ENCODE results near the gene GCAT. TPM values are rescaled to one million over a fixed set of nuclear protein-coding genes. Genes with fewer than 3 reads are reported as not detected.

Gene GCAT
- total and polyA plus RNA-seq, 2 experiments from 2014 or later, result 74.2 to 97.6 TPM

DNA sequence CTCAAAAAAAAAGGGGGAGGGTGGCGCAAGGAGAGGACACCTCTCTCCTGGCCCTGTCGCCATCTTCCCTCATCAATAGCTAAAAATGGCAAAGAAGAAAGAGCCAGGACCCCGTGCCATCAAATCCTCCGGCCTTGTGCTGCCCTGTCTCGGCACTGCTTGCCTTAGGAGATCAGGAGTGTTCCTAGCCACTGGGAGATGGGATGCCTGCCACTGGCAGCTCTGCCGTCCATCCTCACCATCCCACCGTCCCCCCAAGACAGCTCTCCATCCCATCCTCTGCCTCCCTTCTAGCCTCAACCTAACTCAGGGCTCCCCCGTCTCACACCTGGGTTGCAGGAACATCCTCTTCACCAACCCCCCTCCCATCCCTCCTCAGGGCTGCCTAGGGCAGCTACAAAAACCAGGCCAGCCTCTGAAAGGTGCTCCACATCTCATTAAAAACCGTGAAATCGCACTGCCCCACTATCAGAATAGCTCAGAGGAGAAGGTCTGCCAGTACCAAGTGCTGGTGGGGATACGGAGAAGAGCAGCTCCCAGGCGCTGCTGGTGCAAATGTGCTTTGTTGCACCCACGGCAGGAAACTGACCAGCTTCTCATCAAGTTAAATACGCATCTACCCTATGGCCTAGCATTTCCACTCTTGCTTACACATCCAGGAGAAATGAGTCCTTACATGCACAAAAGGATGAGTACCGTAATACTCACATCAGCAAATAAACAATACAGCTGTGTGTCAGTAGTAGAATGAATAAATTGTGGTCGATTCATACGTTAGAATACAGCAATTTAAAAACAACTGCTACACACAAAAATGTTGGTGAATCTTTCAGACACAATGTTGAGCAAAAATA lies 31.7 kb upstream of the GCAT start:
- no peaks in the 10 kb centered on the region for H3K9me3 ChIP-seq (ENCODE audit: low read depth)
- peaks cover 17% of the 10 kb centered on the region for H3K36me3 ChIP-seq
- no peaks in the 10 kb centered on the region for H3K27me3 ChIP-seq
- H3K27ac ChIP-seq, result peak overlapping the region; percentile 19
- TF ChIP-seq CTCF (IDR thresholded peaks at IDR 0.05; ENCODE audit: low read depth, low read length), result no peak
- H3K4me1 ChIP-seq (ENCODE audit: low read depth), result no peaks in the 10 kb centered on the region
- no peak for DNase-seq (ENCODE audit: low read depth in 1 of 2, low spot score in 1 of 2)
- no peak overlapping the region for H3K4me3 ChIP-seq

DNA sequence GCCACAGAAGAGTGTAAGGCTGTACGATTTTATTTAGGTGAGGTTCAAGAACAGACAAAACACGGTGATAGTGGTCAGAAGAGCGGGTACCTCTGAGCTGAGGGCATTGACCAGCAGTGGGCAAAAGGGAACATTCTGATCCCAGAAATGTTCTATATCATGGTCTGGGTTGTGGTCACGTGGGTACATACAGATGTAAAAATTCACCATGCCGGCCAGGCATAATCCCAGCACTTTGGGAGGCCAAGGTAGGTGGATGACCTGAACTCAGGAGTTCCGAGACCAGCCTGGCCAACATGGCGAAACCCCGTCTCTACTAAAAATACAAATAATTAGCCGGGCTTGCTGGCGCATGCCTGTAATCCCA lies 31.1 kb upstream of the GCAT start:
- DNase-seq (ENCODE audit: low read depth in 1 of 2, low spot score in 1 of 2), result no peak
- no peak overlapping the region for H3K4me3 ChIP-seq
- TF ChIP-seq CTCF (IDR thresholded peaks at IDR 0.05; ENCODE audit: low read depth, low read length), result no peak
- H3K27me3 ChIP-seq, result no peaks in the 10 kb centered on the region
- H3K27ac ChIP-seq, result peak overlapping the region; percentile 19
- H3K9me3 ChIP-seq (ENCODE audit: low read depth), result no peaks in the 10 kb centered on the region
- H3K4me1 ChIP-seq (ENCODE audit: low read depth), result no peaks in the 10 kb centered on the region
- peaks cover 11% of the 10 kb centered on the region for H3K36me3 ChIP-seq

GRCh38 chr22:37777122-37777687 lies 30.5 kb upstream of the GCAT start:
- H3K4me3 ChIP-seq, result no peak overlapping the region
- peaks cover 6% of the 10 kb centered on the region for H3K36me3 ChIP-seq
- DNase-seq (ENCODE audit: low read depth in 1 of 2, low spot score in 1 of 2), result peak in 1 of 2 donors; percentile 59
- no peaks in the 10 kb centered on the region for H3K27me3 ChIP-seq
- no peak overlapping the region for H3K27ac ChIP-seq
- TF ChIP-seq CTCF (IDR thresholded peaks at IDR 0.05; ENCODE audit: low read depth, low read length), result no peak
- no peaks in the 10 kb centered on the region for H3K9me3 ChIP-seq (ENCODE audit: low read depth)
- H3K4me1 ChIP-seq (ENCODE audit: low read depth), result no peaks in the 10 kb centered on the region

GRCh38 chr22:37778370-37779009 lies 29.2 kb upstream of the GCAT start:
- Histone ChIP-seq H3K4me3 (no peak overlapping the region), H3K27ac (no peak overlapping the region), H3K4me1 (ENCODE audit: low read depth) (no peaks in the 10 kb centered on the region), H3K9me3 (ENCODE audit: low read depth) (no peaks in the 10 kb centered on the region), H3K27me3 (no peaks in the 10 kb centered on the region), H3K36me3 (no peaks in the 10 kb centered on the region)
- no peak for TF ChIP-seq CTCF (IDR thresholded peaks at IDR 0.05; ENCODE audit: low read depth, low read length)
- no peak for DNase-seq (ENCODE audit: low read depth in 1 of 2, low spot score in 1 of 2)

DNA sequence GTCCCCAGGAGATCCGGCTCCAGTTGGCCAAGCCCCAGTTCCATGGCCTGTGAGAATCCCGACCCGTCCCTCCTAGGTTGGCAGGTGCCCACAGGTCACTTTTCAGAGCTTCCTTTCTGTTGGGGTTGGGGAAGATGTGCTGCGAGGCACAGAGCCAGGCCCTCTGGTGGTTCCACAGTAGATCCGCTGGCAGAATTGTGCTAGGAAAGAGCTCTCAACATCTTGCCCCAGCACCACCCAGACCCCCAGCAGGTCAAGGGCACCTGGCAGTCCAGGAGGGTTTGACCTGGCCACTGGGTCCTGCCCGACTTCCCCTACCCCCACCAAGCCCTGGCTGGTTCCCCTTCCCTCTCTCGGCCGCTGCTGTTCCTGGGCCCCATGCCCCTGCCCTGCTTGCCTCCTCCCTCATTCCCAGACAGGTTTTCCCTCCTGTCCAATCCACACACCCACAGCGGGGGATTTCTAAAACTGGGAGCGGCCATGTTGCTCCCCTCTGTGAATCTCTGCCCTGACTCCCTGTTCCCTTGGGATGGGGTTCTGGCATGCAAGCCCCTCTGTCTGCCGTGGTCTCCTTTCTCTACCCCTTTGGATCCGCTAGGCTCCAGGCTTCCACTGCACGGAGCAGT lies 26.2 kb upstream of the GCAT start:
- Histone ChIP-seq H3K36me3 (no peaks in the 10 kb centered on the region), H3K4me1 (ENCODE audit: low read depth) (no peaks in the 10 kb centered on the region), H3K27me3 (no peaks in the 10 kb centered on the region), H3K9me3 (ENCODE audit: low read depth) (no peaks in the 10 kb centered on the region), H3K4me3 (no peak overlapping the region), H3K27ac (no peak overlapping the region)
- DNase-seq (ENCODE audit: low read depth in 1 of 2, low spot score in 1 of 2), result no peak
- TF ChIP-seq CTCF (IDR thresholded peaks at IDR 0.05; ENCODE audit: low read depth, low read length), result peak; percentile 35
